ENCODE data around the gene TOP3B. TPM values are rescaled to one million over a fixed set of nuclear protein-coding genes. Genes with fewer than 3 reads are reported as not detected.

The TOP3B gene
- total and polyA plus RNA-seq, 2 experiments from 2014 or later: 35.7 to 77.7 TPM

DNA sequence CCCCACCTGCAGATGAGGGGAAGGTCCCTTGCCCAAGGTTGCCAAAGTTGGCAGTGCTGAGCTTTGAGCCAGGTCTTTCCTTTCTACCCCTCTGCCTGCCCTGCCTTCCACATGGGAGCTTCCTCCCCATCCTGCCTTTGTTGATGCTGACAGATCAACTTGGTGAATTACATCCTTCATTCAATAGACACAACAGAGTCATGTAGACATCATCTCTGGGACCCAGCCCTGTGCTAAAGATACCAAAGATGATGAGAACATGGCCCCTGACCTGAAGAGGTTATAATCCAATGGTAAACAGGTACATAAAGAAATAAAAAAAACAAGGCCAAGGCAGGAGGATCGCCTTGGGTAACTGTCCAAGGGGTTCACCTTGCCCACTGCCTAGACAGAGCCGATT is 72.7 kb downstream of the TOP3B start:
- Histone ChIP-seq H3K9me2 (ENCODE audit: insufficient read depth) (no peaks in the 10 kb centered on the region), H3K4me2 (no peak overlapping the region), H3K4me3 (no peak overlapping the region), H3K27me3 (ENCODE audit: insufficient read depth) (no peaks in the 10 kb centered on the region), H3K27ac (ENCODE audit: low read depth) (no peak overlapping the region), H3K36me3 (ENCODE audit: insufficient read depth) (no peaks in the 10 kb centered on the region), H3K79me2 (replicated peaks; ENCODE audit: insufficient read depth) (no peaks in the 10 kb centered on the region), H3K4me1 (ENCODE audit: insufficient read depth) (no peaks in the 10 kb centered on the region), H4K20me1 (replicated peaks; ENCODE audit: insufficient read depth) (no peaks in the 10 kb centered on the region), H3F3A (replicated peaks; ENCODE audit: low read depth) (no peaks in the 10 kb centered on the region), H2AFZ (no peak overlapping the region)
- ATAC-seq (no peak), DNase-seq (ENCODE audit: low spot score) (no peak)
- peaks cover 4% of the 10 kb centered on the region for H3K27me3 Mint-ChIP-seq (ENCODE audit: insufficient read depth, low read depth, poor library complexity)
- no peaks in the 10 kb centered on the region for H3K36me3 Mint-ChIP-seq (ENCODE audit: low read depth)
- no peak overlapping the region for H3K4me3 Mint-ChIP-seq
- no peak overlapping the region for H3K27ac Mint-ChIP-seq
- H3K9me3 Mint-ChIP-seq: no peaks in the 10 kb centered on the region
- H3K4me1 Mint-ChIP-seq: no peaks in the 10 kb centered on the region
- TF ChIP-seq EZH2 (IDR thresholded peaks at IDR 0.05; ENCODE audit: low read depth, unreplicated experiment): no peak
- TF ChIP-seq, protein P1, sequence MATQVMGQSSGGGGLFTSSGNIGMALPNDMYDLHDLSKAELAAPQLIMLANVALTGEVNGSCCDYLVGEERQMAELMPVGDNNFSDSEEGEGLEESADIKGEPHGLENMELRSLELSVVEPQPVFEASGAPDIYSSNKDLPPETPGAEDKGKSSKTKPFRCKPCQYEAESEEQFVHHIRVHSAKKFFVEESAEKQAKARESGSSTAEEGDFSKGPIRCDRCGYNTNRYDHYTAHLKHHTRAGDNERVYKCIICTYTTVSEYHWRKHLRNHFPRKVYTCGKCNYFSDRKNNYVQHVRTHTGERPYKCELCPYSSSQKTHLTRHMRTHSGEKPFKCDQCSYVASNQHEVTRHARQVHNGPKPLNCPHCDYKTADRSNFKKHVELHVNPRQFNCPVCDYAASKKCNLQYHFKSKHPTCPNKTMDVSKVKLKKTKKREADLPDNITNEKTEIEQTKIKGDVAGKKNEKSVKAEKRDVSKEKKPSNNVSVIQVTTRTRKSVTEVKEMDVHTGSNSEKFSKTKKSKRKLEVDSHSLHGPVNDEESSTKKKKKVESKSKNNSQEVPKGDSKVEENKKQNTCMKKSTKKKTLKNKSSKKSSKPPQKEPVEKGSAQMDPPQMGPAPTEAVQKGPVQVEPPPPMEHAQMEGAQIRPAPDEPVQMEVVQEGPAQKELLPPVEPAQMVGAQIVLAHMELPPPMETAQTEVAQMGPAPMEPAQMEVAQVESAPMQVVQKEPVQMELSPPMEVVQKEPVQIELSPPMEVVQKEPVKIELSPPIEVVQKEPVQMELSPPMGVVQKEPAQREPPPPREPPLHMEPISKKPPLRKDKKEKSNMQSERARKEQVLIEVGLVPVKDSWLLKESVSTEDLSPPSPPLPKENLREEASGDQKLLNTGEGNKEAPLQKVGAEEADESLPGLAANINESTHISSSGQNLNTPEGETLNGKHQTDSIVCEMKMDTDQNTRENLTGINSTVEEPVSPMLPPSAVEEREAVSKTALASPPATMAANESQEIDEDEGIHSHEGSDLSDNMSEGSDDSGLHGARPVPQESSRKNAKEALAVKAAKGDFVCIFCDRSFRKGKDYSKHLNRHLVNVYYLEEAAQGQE (IDR thresholded peaks at IDR 0.05; ENCODE audit: unreplicated experiment): no peak
- no peak for TF ChIP-seq NANOG (IDR thresholded peaks at IDR 0.05; ENCODE audit: borderline replicate concordance)
- TF ChIP-seq JUNB (IDR thresholded peaks at IDR 0.05; ENCODE audit: unreplicated experiment): no peak
- no peak for TF ChIP-seq STAT1 (IDR thresholded peaks at IDR 0.05; ENCODE audit: unreplicated experiment)
- TF ChIP-seq, protein P2, sequence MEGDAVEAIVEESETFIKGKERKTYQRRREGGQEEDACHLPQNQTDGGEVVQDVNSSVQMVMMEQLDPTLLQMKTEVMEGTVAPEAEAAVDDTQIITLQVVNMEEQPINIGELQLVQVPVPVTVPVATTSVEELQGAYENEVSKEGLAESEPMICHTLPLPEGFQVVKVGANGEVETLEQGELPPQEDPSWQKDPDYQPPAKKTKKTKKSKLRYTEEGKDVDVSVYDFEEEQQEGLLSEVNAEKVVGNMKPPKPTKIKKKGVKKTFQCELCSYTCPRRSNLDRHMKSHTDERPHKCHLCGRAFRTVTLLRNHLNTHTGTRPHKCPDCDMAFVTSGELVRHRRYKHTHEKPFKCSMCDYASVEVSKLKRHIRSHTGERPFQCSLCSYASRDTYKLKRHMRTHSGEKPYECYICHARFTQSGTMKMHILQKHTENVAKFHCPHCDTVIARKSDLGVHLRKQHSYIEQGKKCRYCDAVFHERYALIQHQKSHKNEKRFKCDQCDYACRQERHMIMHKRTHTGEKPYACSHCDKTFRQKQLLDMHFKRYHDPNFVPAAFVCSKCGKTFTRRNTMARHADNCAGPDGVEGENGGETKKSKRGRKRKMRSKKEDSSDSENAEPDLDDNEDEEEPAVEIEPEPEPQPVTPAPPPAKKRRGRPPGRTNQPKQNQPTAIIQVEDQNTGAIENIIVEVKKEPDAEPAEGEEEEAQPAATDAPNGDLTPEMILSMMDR (conservative IDR thresholded peaks at IDR 0.05; ENCODE audit: low read depth in 2 of 2): no peak
- no peak for TF ChIP-seq POLR2AphosphoS5 (IDR thresholded peaks at IDR 0.05; ENCODE audit: low read depth)
- no peak for TF ChIP-seq CREB1 (CRISPR knock-in tag; IDR thresholded peaks at IDR 0.05; ENCODE audit: low read depth)
- TF ChIP-seq, protein P3, sequence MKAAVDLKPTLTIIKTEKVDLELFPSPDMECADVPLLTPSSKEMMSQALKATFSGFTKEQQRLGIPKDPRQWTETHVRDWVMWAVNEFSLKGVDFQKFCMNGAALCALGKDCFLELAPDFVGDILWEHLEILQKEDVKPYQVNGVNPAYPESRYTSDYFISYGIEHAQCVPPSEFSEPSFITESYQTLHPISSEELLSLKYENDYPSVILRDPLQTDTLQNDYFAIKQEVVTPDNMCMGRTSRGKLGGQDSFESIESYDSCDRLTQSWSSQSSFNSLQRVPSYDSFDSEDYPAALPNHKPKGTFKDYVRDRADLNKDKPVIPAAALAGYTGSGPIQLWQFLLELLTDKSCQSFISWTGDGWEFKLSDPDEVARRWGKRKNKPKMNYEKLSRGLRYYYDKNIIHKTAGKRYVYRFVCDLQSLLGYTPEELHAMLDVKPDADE (IDR thresholded peaks at IDR 0.05): no peak

Measured in GM23338 (cell line).